Esophagus squamous epithelium (tissue), 4 donors: ENCODE data around the gene PKN2.

Experiments used
- POLR2A ChIP-seq, 4 donors: fragments of 450-650 bp; IDR thresholded peaks; one replicate each; pipeline ENCODE4 v1.6.1; 2017; ENCODE audit warnings: antibody characterized with exemption in 4 of 4, mild to moderate bottlenecking in 4 of 4, moderate library complexity in 3 of 4
- TF ChIP-seq, protein P1 (sequence below), 6 experiments: fragments of 450-650 bp in 4 of 6; fragments of 200-600 bp in 2 of 6; sonication (generic) in 2 of 6; IDR thresholded peaks; one replicate each; pipeline ENCODE4 v1.5.1; 2016 to 2019; ENCODE audit warnings: antibody characterized with exemption in 6 of 6, mild to moderate bottlenecking in 4 of 6, moderate library complexity in 4 of 6

- TF ChIP-seq, protein P1, sequence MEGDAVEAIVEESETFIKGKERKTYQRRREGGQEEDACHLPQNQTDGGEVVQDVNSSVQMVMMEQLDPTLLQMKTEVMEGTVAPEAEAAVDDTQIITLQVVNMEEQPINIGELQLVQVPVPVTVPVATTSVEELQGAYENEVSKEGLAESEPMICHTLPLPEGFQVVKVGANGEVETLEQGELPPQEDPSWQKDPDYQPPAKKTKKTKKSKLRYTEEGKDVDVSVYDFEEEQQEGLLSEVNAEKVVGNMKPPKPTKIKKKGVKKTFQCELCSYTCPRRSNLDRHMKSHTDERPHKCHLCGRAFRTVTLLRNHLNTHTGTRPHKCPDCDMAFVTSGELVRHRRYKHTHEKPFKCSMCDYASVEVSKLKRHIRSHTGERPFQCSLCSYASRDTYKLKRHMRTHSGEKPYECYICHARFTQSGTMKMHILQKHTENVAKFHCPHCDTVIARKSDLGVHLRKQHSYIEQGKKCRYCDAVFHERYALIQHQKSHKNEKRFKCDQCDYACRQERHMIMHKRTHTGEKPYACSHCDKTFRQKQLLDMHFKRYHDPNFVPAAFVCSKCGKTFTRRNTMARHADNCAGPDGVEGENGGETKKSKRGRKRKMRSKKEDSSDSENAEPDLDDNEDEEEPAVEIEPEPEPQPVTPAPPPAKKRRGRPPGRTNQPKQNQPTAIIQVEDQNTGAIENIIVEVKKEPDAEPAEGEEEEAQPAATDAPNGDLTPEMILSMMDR (IDR thresholded peaks at IDR 0.05), result no peak
- no peak for TF ChIP-seq POLR2A (IDR thresholded peaks at IDR 0.05)
Measured at GRCh38 chr1:88751714-88752113, 67.6 kb downstream of the PKN2 start.
